ENCODE data around the gene ETV7.

ETV7 gene

DNA sequence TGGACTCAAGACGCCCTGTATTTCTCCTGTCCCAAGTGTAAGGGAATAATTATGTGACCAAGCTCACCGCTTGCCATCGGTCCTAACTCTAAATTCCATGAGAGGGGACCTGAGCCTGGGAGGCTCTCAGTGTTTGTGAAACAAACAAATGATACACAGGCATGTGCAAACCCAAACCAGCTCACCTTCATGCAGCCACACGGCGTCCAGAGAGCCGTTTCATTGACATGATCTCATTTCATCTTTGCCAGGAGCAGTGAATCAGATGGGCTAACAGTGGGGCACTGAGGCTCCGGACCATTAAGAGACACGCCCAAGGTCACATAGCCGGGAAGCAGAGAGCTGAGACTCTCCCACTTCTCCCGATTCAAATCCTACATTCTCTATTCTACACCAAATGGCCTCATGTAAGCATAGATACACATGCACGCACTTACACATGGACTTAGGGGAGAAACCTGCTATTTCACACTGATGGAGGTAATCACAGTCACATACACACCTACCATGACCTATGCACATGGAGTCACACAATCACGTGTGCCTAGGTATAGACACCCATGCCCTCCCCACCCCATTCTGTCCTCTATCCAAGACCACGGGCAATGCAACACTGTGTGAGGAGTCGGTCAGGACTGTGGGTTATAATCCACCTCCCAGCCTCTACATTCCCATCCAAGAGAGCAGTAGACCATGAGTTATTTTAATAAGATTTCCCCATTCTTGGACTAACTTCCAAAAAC, 51.8 kb downstream of the ETV7 start:
- TF ChIP-seq ZBTB7A (IDR thresholded peaks at IDR 0.05; ENCODE audit: low read depth) (no peak), TEAD4 (IDR thresholded peaks at IDR 0.05) (no peak), TCF12 (IDR thresholded peaks at IDR 0.05; ENCODE audit: low read depth) (no peak), TAF1 (IDR thresholded peaks at IDR 0.05; ENCODE audit: low read depth) (no peak), MAX (IDR thresholded peaks at IDR 0.05) (no peak), EGR1 (IDR thresholded peaks at IDR 0.05) (no peak)
- TF ChIP-seq, protein P1, sequence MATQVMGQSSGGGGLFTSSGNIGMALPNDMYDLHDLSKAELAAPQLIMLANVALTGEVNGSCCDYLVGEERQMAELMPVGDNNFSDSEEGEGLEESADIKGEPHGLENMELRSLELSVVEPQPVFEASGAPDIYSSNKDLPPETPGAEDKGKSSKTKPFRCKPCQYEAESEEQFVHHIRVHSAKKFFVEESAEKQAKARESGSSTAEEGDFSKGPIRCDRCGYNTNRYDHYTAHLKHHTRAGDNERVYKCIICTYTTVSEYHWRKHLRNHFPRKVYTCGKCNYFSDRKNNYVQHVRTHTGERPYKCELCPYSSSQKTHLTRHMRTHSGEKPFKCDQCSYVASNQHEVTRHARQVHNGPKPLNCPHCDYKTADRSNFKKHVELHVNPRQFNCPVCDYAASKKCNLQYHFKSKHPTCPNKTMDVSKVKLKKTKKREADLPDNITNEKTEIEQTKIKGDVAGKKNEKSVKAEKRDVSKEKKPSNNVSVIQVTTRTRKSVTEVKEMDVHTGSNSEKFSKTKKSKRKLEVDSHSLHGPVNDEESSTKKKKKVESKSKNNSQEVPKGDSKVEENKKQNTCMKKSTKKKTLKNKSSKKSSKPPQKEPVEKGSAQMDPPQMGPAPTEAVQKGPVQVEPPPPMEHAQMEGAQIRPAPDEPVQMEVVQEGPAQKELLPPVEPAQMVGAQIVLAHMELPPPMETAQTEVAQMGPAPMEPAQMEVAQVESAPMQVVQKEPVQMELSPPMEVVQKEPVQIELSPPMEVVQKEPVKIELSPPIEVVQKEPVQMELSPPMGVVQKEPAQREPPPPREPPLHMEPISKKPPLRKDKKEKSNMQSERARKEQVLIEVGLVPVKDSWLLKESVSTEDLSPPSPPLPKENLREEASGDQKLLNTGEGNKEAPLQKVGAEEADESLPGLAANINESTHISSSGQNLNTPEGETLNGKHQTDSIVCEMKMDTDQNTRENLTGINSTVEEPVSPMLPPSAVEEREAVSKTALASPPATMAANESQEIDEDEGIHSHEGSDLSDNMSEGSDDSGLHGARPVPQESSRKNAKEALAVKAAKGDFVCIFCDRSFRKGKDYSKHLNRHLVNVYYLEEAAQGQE (IDR thresholded peaks at IDR 0.05; ENCODE audit: low read depth), result no peak
- TF ChIP-seq, protein P2, sequence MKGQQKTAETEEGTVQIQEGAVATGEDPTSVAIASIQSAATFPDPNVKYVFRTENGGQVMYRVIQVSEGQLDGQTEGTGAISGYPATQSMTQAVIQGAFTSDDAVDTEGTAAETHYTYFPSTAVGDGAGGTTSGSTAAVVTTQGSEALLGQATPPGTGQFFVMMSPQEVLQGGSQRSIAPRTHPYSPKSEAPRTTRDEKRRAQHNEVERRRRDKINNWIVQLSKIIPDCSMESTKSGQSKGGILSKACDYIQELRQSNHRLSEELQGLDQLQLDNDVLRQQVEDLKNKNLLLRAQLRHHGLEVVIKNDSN (IDR thresholded peaks at IDR 0.05), result no peak

DNA sequence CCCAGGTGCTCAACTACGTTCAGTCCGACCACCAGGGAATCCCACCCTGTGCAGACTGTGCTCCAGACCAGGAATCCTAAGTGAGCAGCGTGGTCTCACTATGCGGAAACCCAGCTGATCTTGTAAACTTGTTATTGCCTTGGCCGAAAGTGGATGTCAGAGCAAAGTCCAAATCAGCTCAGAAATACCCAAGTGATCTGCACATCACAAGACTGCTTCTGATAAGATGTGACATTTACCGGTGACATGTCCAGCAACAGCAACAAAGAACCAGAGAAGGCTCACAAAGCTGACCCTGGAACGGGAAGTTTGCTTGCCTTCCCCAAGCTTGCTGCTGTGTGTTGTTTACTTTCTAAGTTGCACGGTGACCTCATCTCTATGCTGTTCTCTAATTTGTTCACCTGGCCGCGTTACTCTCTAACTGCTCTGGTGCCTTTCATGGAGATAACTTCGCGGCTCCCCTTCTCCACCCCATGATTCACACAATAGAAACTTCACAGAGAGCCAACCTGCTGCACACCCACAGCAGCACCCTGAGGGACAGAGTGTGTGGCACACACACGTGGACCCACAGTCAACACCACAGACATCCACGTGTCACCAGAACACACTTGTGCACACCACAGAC, 52.5 kb downstream of the ETV7 start:
- no peak for TF ChIP-seq NFIC (IDR thresholded peaks at IDR 0.05)
- no peak for TF ChIP-seq CEBPB (IDR thresholded peaks at IDR 0.05)
- TF ChIP-seq EGR1 (IDR thresholded peaks at IDR 0.05), result no peak
- TF ChIP-seq CREB1 (IDR thresholded peaks at IDR 0.05; ENCODE audit: low read depth), result no peak
- TF ChIP-seq, protein P2 (IDR thresholded peaks at IDR 0.05), result no peak
- TF ChIP-seq ZBTB7A (IDR thresholded peaks at IDR 0.05; ENCODE audit: low read depth), result no peak
- TF ChIP-seq TCF12 (IDR thresholded peaks at IDR 0.05; ENCODE audit: low read depth), result no peak
- no peak for TF ChIP-seq TEAD4 (IDR thresholded peaks at IDR 0.05)
- no peak for TF ChIP-seq YY1 (IDR thresholded peaks at IDR 0.05; ENCODE audit: low read depth)
- TF ChIP-seq TAF1 (IDR thresholded peaks at IDR 0.05; ENCODE audit: low read depth), result no peak
- no peak for TF ChIP-seq RAD21 (IDR thresholded peaks at IDR 0.05; ENCODE audit: low read depth)
- TF ChIP-seq MAX (IDR thresholded peaks at IDR 0.05), result no peak
- TF ChIP-seq, protein P1 (IDR thresholded peaks at IDR 0.05; ENCODE audit: low read depth), result no peak
- no peak for TF ChIP-seq EP300 (IDR thresholded peaks at IDR 0.05; ENCODE audit: borderline replicate concordance)
- TF ChIP-seq FOXM1 (IDR thresholded peaks at IDR 0.05; ENCODE audit: borderline replicate concordance, low read depth), result no peak

GRCh38 chr6:36333931-36334725, 53.3 kb downstream of the ETV7 start:
- TF ChIP-seq CREB1 (IDR thresholded peaks at IDR 0.05; ENCODE audit: low read depth), result no peak
- no peak for TF ChIP-seq EGR1 (IDR thresholded peaks at IDR 0.05)
- TF ChIP-seq TCF12 (IDR thresholded peaks at IDR 0.05; ENCODE audit: low read depth), result no peak
- no peak for TF ChIP-seq ZBTB7A (IDR thresholded peaks at IDR 0.05; ENCODE audit: low read depth)
- TF ChIP-seq RAD21 (IDR thresholded peaks at IDR 0.05; ENCODE audit: low read depth), result no peak
- TF ChIP-seq FOXM1 (IDR thresholded peaks at IDR 0.05; ENCODE audit: borderline replicate concordance, low read depth), result no peak
- TF ChIP-seq YY1 (IDR thresholded peaks at IDR 0.05; ENCODE audit: low read depth), result no peak
- TF ChIP-seq NFIC (IDR thresholded peaks at IDR 0.05), result no peak
- no peak for TF ChIP-seq EP300 (IDR thresholded peaks at IDR 0.05; ENCODE audit: borderline replicate concordance)
- TF ChIP-seq TEAD4 (IDR thresholded peaks at IDR 0.05), result no peak
- TF ChIP-seq TAF1 (IDR thresholded peaks at IDR 0.05; ENCODE audit: low read depth), result no peak
- TF ChIP-seq, protein P1 (IDR thresholded peaks at IDR 0.05; ENCODE audit: low read depth), result no peak
- TF ChIP-seq CEBPB (IDR thresholded peaks at IDR 0.05), result no peak
- TF ChIP-seq, protein P2 (IDR thresholded peaks at IDR 0.05), result no peak
- no peak for TF ChIP-seq MAX (IDR thresholded peaks at IDR 0.05)
